ENCODE data around the gene ZIC1.

The ZIC1 gene

GRCh38 chr3:147408188-147409100 lies 721 bp upstream of the ZIC1 start:
- TF ChIP-seq, protein P1, sequence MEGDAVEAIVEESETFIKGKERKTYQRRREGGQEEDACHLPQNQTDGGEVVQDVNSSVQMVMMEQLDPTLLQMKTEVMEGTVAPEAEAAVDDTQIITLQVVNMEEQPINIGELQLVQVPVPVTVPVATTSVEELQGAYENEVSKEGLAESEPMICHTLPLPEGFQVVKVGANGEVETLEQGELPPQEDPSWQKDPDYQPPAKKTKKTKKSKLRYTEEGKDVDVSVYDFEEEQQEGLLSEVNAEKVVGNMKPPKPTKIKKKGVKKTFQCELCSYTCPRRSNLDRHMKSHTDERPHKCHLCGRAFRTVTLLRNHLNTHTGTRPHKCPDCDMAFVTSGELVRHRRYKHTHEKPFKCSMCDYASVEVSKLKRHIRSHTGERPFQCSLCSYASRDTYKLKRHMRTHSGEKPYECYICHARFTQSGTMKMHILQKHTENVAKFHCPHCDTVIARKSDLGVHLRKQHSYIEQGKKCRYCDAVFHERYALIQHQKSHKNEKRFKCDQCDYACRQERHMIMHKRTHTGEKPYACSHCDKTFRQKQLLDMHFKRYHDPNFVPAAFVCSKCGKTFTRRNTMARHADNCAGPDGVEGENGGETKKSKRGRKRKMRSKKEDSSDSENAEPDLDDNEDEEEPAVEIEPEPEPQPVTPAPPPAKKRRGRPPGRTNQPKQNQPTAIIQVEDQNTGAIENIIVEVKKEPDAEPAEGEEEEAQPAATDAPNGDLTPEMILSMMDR (IDR thresholded peaks at IDR 0.05; ENCODE audit: control insufficient read depth, insufficient read depth, low read depth, low read length, missing control alignments), result no peak
- H3K4me3 ChIP-seq (ENCODE audit: control insufficient read depth, low read depth, low read length), result no peak overlapping the region
- DNase-seq (ENCODE audit: low read depth), result no peak

- H3K4me3 ChIP-seq (ENCODE audit: control insufficient read depth, low read depth, low read length), result peak overlapping the region; percentile 45
- DNase-seq (ENCODE audit: low read depth), result no peak
- TF ChIP-seq, protein P1 (IDR thresholded peaks at IDR 0.05; ENCODE audit: control insufficient read depth, insufficient read depth, low read depth, low read length, missing control alignments), result no peak
These were observed 956 bp downstream of the ZIC1 start for GRCh38 chr3:147410116-147410525.

- no peak for DNase-seq (ENCODE audit: low read depth)
- H3K4me3 ChIP-seq (ENCODE audit: control insufficient read depth, low read depth, low read length), result peak overlapping the region; percentile 45
- TF ChIP-seq, protein P1 (IDR thresholded peaks at IDR 0.05; ENCODE audit: control insufficient read depth, insufficient read depth, low read depth, low read length, missing control alignments), result no peak
These were observed 1.5 kb downstream of the ZIC1 start for GRCh38 chr3:147410526-147411237.

GRCh38 chr3:147411238-147411814 lies 2.2 kb downstream of the ZIC1 start:
- DNase-seq (ENCODE audit: low read depth), result no peak
- TF ChIP-seq, protein P1 (IDR thresholded peaks at IDR 0.05; ENCODE audit: control insufficient read depth, insufficient read depth, low read depth, low read length, missing control alignments), result no peak
- H3K4me3 ChIP-seq (ENCODE audit: control insufficient read depth, low read depth, low read length), result peak overlapping the region; percentile 45

- TF ChIP-seq, protein P1 (IDR thresholded peaks at IDR 0.05; ENCODE audit: control insufficient read depth, insufficient read depth, low read depth, low read length, missing control alignments), result no peak
- DNase-seq (ENCODE audit: low read depth), result no peak
These were observed 2.7 kb downstream of the ZIC1 start for GRCh38 chr3:147411815-147412241.

DNA sequence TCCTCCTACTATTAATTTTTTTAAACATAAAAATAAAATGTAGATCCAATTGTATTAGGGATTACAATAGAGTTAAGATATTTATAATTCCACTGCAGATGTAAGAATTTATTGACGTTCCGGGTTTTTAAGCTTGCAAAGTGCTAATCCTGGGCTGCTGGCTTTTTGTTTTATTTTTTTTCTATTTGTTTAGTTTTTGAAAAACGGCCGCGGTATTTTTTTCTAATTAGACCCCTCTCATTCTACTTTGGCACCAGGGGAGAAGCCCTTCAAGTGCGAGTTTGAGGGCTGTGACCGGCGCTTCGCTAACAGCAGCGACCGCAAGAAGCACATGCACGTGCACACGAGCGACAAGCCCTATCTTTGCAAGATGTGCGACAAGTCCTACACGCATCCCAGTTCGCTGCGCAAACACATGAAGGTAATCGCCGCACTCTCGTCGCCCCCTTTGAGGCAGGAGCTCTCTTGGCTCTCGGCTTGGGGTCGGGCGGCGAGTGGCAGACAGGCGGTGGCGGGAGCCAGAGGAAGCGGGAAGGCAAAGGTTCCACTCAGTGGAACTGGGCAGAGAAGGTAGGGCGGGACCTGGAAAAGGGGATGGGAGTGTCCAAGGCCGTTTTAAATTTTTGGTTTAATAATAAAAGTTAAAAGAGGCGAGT lies 3.2 kb downstream of the ZIC1 start:
- no peak for DNase-seq (ENCODE audit: low read depth)
- TF ChIP-seq, protein P1 (IDR thresholded peaks at IDR 0.05; ENCODE audit: control insufficient read depth, insufficient read depth, low read depth, low read length, missing control alignments), result no peak
- no peak overlapping the region for H3K4me3 ChIP-seq (ENCODE audit: control insufficient read depth, low read depth, low read length)

More at GRCh38 chr3:147411815-147412241, 2.7 kb downstream of the ZIC1 start:
- H3K4me3 ChIP-seq (ENCODE audit: control insufficient read depth, low read depth, low read length), result no peak overlapping the region

All from AG09309 (cell line).